Activated CD8-positive, alpha-beta memory T cell treated with anti-CD3 and anti-CD28 coated beads, Interleukin-2, amount 50 U/mL, for 24 hours (primary cell): ENCODE data around the gene PGAP1.
"Not testable (repeated sequence)": the region's sequence is repeated elsewhere in the genome, so short reads cannot be mapped to it uniquely, and the experiment has no call there.

Experiments used
- DNase-seq: peaks from one replicate; pipeline ENCODE4 v3.0.0-alpha.2; 2020; ENCODE audit errors: extremely low read depth

PGAP1 gene

GRCh38 chr2:196949116-196949515 lies 22.6 kb upstream of the PGAP1 start:
- DNase-seq = no peak

DNA sequence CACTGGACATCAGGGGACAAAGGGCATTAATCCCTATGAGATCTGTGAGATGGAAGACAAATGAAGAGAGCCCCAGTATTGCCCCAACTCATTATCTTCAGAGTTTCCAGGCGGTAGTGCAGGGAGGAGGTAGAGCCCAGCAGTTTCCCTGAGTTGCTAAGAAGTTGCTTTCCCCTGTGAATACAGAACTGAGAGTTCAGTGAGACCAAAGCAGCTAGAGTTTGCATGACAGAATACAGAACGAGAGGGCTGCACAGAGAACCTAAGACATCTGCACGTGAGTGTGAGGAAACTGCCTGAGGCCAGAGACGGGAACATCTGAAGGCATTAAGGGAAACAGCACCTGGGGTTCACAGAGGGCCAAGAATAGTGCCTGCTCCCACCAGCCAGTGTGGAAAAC lies 18.1 kb upstream of the PGAP1 start:
- no peak for DNase-seq

GRCh38 chr2:196941398-196942078 lies 15.0 kb upstream of the PGAP1 start:
- DNase-seq = no peak

- DNase-seq = no peak
Measured at GRCh38 chr2:196939371-196939770, 12.9 kb upstream of the PGAP1 start.

DNA sequence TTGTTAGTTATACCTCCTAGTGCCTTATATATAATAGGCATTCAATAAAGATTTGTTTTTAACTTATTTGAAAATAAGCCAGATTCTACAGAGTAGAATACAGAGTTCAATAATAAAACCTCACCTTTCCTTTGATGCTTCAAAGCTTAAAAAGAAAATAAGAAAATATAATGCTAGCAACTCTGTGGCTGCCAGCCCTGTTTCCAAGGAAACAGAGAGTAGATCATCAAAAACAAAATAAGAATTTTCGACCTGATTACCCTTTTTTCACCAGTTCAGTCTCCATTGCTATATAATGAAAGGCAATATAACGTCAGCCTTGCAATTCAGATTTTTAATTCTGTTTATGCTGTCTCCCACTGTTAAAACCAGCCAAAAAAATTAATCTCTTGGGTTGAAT lies 8.9 kb upstream of the PGAP1 start:
- no peak for DNase-seq

DNA sequence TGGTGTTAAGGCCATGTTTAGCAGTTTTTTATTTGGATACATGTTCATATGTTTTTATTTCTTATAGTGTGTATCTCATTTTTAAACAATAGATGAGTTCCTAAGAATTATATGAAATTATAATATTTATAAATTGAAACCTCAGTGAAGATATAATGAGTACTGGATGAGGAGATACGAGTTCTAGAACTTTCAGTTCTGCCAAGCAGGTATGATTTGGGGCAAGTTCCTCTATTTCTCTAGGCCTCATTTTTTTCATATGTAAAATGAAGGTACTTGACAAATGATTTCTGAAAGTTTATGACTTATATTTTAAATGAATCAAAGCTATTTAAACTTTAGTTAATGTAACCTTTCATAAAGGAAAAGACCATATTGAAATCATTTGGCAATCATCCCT lies 8.2 kb upstream of the PGAP1 start:
- no peak for DNase-seq

DNA sequence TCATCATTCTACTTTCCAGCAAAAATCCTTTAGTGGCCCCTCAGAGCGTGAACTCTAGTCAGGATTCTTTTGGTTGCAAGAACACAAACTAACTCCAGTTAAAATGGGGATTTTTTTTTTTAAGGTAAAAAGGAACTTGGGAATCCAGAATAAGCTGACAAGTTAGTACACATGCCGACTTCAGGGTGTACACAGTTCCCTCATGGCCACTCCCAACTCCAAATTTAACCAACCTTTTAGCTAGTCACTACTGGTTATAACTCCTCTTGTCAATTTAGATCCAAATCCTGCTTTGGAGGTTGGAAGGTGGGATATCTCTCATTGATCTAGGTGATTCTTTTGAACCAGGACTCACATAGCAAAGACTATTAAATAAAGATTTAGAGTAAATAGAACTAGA lies 5.0 kb upstream of the PGAP1 start:
- DNase-seq = no peak

DNA sequence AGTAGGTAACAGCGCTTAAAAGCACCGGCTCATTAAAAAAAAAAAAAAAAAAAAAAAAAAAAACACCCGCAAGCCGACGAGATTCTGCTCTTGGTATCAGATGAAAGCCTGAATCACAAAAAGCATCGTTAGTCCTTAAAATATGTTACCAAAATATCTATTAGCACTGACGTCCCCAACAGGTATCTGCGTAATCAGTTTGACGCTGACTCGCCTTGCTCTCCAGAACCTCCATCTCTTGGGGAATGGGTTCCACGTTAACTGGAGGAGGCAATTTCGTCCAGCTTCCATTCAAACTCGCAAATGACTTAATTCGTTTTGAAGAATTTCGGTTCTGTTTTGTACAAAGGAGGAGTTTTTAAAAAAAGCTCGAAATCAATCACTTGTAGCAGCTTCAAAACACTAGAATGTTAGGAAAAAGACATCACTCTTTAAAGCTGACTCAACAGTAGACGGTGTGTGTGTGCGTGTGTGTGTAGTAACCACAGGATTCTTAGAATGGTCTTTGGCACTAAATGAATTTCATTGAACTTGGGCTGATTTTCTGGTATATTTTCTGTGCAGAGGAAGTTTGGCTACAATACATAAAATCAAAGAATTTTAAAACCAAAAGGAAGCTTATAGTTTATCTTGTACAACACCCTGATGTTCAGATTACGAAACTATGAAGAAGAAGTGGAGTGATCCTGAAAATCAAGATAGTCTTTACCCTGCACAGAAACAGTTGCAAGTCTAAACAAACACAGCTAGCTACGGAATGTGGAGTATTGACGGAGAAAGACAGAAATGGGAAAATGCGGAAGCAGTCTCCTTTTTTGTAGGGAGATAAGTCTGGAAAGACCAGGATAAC lies 1.1 kb upstream of the PGAP1 start:
- no peak for DNase-seq

DNA sequence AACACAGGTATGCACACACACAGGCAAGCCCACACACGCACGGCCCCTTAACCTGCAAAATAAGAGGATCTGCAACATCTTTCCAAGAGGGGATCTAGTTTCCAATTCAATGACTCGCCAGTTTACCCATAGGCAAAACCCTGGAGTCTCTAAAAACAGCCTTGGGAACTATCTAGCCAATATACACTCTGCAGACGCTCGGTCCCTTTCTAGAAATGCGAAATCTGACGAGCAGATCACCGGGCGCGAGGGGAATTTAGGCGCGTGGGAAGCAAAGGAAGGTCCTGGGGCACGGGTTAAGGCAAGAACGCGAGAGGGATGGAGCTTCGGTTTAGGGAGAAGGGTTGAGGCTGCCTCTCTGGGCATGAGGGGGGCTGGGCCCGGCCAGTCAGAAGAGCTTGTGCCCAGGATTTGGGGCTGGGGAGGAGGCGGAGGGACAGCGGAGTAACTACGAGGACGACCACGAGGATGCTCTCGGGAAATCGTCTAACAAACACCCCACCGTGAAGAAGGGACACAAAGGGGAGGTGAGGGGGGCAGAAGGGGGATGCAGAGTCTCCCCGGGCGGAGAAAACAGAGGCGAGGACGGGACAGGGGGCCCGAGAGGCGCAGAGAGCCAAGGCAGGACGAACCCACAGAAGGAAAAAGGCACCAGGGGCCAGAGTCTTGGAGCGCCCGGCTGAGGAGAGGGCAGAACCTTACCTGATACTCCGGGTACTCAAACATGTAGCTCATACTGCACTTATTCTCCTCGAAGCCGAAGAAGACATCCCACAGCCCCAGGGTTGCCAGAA lies 542 bp downstream of the PGAP1 start:
- no peak for DNase-seq

- no peak for DNase-seq
Measured at GRCh38 chr2:196925051-196925767, 1.3 kb downstream of the PGAP1 start.

DNA sequence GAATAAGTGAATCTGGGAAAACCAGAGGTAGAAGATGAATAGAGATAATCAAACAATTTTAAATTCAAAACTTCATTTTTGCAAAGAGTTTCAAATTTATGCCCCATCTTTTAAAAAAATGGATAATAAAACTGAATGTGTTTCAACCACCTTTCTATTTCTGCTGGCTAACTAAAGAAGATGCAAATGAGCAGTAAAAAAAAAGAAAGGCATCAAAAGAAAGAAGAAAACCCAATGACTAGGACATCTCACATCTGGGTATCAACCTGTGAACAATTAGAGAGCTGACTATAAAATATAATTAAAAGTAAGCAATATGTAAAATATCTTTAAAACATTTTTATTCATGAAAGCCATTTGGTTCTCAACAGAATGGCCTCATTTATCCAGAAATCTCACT lies 2.5 kb downstream of the PGAP1 start:
- DNase-seq = no peak

- DNase-seq = no peak
Measured at GRCh38 chr2:196918927-196919326, 7.6 kb downstream of the PGAP1 start.

DNA sequence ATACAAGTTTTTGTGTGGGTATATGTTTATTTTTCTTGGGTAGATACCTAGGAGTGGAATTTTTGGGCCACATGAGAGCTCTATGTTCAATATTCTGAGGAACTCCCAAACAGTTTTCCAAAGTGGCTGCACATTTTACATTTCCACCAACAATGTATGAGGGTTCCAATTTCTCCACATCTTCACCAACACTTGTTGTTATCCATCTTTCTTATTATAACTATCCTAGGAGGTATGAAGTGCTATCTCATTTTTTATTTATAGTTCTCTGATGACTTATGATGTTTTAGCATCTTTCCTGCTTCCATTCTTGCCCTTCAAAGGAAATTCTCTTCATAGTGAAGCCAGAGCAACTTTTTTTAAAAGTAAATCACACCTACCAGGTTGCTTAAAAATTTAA lies 8.7 kb downstream of the PGAP1 start:
- no peak for DNase-seq

GRCh38 chr2:196915507-196916189 lies 10.9 kb downstream of the PGAP1 start:
- no peak for DNase-seq

GRCh38 chr2:196914867-196915460 lies 11.5 kb downstream of the PGAP1 start:
- DNase-seq = no peak

DNA sequence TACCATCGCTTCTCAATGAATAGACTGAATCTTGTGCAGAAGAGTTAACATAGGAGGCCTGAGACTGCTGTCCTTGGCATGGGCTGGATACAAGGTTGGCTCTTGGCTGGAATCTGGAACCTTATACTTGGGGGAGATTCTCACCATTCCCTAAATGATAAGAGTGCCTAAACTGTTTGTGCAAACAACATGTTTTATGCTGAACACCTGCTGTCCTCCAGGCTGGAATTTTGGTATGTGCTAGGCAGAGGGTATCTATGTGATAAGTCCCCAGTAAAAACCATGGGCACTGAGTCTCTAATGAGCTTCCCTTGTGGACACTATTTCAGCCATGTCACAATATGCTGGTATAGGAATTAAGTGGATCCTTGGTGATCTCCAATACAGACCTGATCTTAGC lies 12.8 kb downstream of the PGAP1 start:
- no peak for DNase-seq

DNA sequence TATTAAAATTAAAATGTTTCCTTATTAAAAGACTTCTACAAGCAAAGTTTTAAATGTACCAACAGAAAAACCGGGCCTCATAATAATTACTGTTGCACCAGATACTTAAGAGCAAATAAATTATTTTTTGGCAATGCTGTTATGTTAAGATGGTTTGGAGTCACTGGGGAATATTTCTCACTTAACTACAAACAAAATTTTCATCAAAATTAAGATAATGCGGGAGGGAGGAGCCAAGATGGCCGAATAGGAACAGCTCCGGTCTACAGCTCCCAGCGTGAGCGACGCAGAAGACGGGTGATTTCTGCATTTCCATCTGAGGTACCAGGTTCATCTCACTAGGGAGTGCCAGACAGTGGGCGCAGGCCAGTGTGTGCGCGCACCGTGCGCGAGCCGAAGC lies 21.1 kb downstream of the PGAP1 start:
- DNase-seq = not testable (repeated sequence)

DNA sequence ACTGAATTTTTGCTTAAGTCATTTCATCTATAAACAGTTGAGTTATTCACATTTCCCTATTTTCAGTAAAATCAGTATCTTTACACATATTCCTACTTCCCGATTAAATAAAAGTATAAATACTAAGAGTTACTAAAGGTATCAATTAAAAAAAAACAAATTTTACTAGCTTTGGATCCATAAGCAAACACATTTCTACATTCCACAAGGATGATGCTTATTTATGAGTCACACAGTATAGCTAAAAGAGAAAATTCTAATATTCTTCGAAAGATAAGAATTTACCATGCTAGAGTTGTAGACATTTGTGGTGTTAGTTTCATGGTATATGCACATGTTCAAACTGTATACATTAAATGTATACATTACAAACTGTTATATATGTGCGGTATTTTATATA lies 23.7 kb downstream of the PGAP1 start:
- DNase-seq = no peak

DNA sequence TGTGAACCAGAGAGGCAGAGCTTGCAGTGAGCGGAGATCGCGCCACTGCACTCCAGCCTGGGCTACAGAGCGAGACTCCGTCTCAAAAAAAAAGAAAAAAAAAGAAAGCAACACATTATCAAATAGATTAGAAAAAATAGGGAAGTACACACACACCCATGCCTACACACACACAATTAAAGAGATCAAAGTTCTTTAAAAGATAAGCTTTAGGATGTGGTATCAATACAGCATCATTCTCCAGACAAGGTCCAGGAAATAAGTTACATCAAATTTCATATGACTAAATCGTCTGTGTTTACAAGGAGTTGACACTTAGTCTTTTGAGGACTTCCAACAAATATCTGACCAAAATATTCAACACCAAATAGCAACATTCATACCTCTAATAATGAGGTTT lies 25.7 kb downstream of the PGAP1 start:
- no peak for DNase-seq

GRCh38 chr2:196899976-196900375 lies 26.5 kb downstream of the PGAP1 start:
- DNase-seq = no peak

GRCh38 chr2:196891136-196891535 lies 35.4 kb downstream of the PGAP1 start:
- DNase-seq = no peak
